GM10248 (cell line): ENCODE data around the gene ACSS1.

Experiments
- CTCF ChIA-PET: fragments of 300-600 bp; sonication (Branson Sonifier 250); formaldehyde crosslinking; extraction: SDS; loops from one replicate; lab custom pipeline; 2021; ENCODE audit warnings: antibody characterized with exemption; lab: Yijun Ruan, JAX
- POLR2A ChIA-PET: fragments of 350-650 bp; sonication (Branson Sonifier 250); formaldehyde crosslinking; extraction: SDS; loops from one replicate; lab custom pipeline; 2020; ENCODE audit warnings: antibody characterized with exemption; lab: Yijun Ruan, JAX
- DNase-seq: peaks from one replicate; pipeline ENCODE4 v3.0.0; 2012; ENCODE audit errors: extremely low spot score
- CTCF ChIP-seq: IDR thresholded peaks from 2 replicates; pipeline ENCODE4 v1.5.1; 2012; ENCODE audit warnings: mild to moderate bottlenecking, low read depth; ENCODE audit errors: extremely low read depth, missing control alignments, control extremely low read depth

ACSS1 gene

GRCh38 chr20:24998631-24999445 is 59.1 kb downstream of the ACSS1 start:
- ChIA-PET CTCF (interaction anchor here (1.1 to 9.4 kb wide), 6 partner anchors 10 to 63 kb away, joined by 3 to 201 read pairs (median 4); partner anchors contain the start of gene ACSS1), POLR2A (no interaction called here)
- no peak for DNase-seq
- TF ChIP-seq CTCF, result no peak

GRCh38 chr20:24998121-24998520 is 59.8 kb downstream of the ACSS1 start:
- no peak for DNase-seq
- ChIA-PET CTCF (interaction anchor here (1.5 to 9.4 kb wide), 3 partner anchors 11 to 64 kb away, joined by 4 to 201 read pairs (median 11); partner anchors contain the start of gene ACSS1), POLR2A (no interaction called here)
- no peak for TF ChIP-seq CTCF

GRCh38 chr20:24996449-24997377 is 61.2 kb downstream of the ACSS1 start:
- ChIA-PET CTCF (interaction anchor here (0.7 to 9.4 kb wide), 13 partner anchors 8 to 402 kb away, joined by 3 to 201 read pairs (median 4); partner anchors contain the start of gene ACSS1), POLR2A (no interaction called here)
- DNase-seq, result no peak

GRCh38 chr20:24995741-24996448 is 62.0 kb downstream of the ACSS1 start:
- no peak for TF ChIP-seq CTCF
- DNase-seq, result no peak
- CTCF ChIA-PET, result interaction anchor here (0.9 to 9.4 kb wide), 16 partner anchors 9 to 412 kb away, joined by 3 to 201 read pairs (median 4); partner anchors contain the start of genes ACSS1 and GINS1
- POLR2A ChIA-PET, result no interaction called here

More at GRCh38 chr20:24996449-24997377, 61.2 kb downstream of the ACSS1 start:
- TF ChIP-seq CTCF, result no peak

- peak; percentile 88 for TF ChIP-seq CTCF
- ChIA-PET CTCF (interaction anchor here (0.7 to 9.4 kb wide), 29 partner anchors 10 to 413 kb away, joined by 3 to 201 read pairs (median 5); partner anchors contain the start of genes ACSS1, ENTPD6 and GINS1), POLR2A (interaction anchor here (0.7 kb wide), 1 partner anchor 58 kb away, joined by 6 read pairs; no protein-coding TSS in a partner anchor)
- DNase-seq, result peak; percentile 78
Measured at GRCh38 chr20:24994470-24995368, 63.2 kb downstream of the ACSS1 start.
